Activated CD8-positive, alpha-beta memory T cell treated with anti-CD3 and anti-CD28 coated beads, Interleukin-2, amount 50 U/mL, for 24 hours (primary cell): ENCODE data around the gene PCP2.
"Not testable (repeated sequence)": the region's sequence is repeated elsewhere in the genome, so short reads cannot be mapped to it uniquely, and the experiment has no call there.

Experiments used
- DNase-seq: peaks from one replicate; pipeline ENCODE4 v3.0.0-alpha.2; 2020; ENCODE audit errors: extremely low read depth

The PCP2 gene

GRCh38 chr19:7661744-7662538 lies 28.4 kb upstream of the PCP2 start:
- no peak for DNase-seq

GRCh38 chr19:7658219-7658686 lies 24.7 kb upstream of the PCP2 start:
- no peak for DNase-seq

GRCh38 chr19:7657131-7657751 lies 23.7 kb upstream of the PCP2 start:
- DNase-seq = no peak

GRCh38 chr19:7655581-7655980 lies 22.1 kb upstream of the PCP2 start:
- no peak for DNase-seq

GRCh38 chr19:7654401-7654800 lies 20.9 kb upstream of the PCP2 start:
- DNase-seq = no peak

GRCh38 chr19:7652061-7652641 lies 18.6 kb upstream of the PCP2 start:
- peak; percentile 64 for DNase-seq

GRCh38 chr19:7650148-7650547 lies 16.6 kb upstream of the PCP2 start:
- no peak for DNase-seq

GRCh38 chr19:7648265-7649014 lies 14.9 kb upstream of the PCP2 start:
- no peak for DNase-seq

- no peak for DNase-seq
Measured at GRCh38 chr19:7647156-7647555, 13.6 kb upstream of the PCP2 start.

- DNase-seq = no peak
Measured at GRCh38 chr19:7646426-7646700, 12.8 kb upstream of the PCP2 start.

GRCh38 chr19:7645656-7646425 lies 12.3 kb upstream of the PCP2 start:
- DNase-seq = no peak

GRCh38 chr19:7645163-7645562 lies 11.6 kb upstream of the PCP2 start:
- no peak for DNase-seq

GRCh38 chr19:7644550-7644877 lies 11.0 kb upstream of the PCP2 start:
- no peak for DNase-seq

GRCh38 chr19:7643629-7644549 lies 10.4 kb upstream of the PCP2 start:
- DNase-seq = not testable (repeated sequence)

- no peak for DNase-seq
Measured at GRCh38 chr19:7643031-7643415, 9.5 kb upstream of the PCP2 start.

GRCh38 chr19:7642295-7643030 lies 8.9 kb upstream of the PCP2 start:
- no peak for DNase-seq

- no peak for DNase-seq
Measured at GRCh38 chr19:7641290-7642276, 8.1 kb upstream of the PCP2 start.

- no peak for DNase-seq
Measured at GRCh38 chr19:7640803-7641202, 7.3 kb upstream of the PCP2 start.

- DNase-seq = no peak
Measured at GRCh38 chr19:7639863-7640348, 6.4 kb upstream of the PCP2 start.
